ENCODE results near the gene SAMD5.

Gene SAMD5

GRCh38 chr6:147561726-147562125 is 53.2 kb downstream of the SAMD5 start:
- no peak for DNase-seq (ENCODE audit: low read depth)
- no peak overlapping the region for H3K4me3 ChIP-seq (ENCODE audit: control insufficient read depth, low read depth, low read length)
- TF ChIP-seq, protein P1, sequence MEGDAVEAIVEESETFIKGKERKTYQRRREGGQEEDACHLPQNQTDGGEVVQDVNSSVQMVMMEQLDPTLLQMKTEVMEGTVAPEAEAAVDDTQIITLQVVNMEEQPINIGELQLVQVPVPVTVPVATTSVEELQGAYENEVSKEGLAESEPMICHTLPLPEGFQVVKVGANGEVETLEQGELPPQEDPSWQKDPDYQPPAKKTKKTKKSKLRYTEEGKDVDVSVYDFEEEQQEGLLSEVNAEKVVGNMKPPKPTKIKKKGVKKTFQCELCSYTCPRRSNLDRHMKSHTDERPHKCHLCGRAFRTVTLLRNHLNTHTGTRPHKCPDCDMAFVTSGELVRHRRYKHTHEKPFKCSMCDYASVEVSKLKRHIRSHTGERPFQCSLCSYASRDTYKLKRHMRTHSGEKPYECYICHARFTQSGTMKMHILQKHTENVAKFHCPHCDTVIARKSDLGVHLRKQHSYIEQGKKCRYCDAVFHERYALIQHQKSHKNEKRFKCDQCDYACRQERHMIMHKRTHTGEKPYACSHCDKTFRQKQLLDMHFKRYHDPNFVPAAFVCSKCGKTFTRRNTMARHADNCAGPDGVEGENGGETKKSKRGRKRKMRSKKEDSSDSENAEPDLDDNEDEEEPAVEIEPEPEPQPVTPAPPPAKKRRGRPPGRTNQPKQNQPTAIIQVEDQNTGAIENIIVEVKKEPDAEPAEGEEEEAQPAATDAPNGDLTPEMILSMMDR (conservative IDR thresholded peaks at IDR 0.05; ENCODE audit: control insufficient read depth, insufficient read depth, low read depth, low read length), result no peak

DNA sequence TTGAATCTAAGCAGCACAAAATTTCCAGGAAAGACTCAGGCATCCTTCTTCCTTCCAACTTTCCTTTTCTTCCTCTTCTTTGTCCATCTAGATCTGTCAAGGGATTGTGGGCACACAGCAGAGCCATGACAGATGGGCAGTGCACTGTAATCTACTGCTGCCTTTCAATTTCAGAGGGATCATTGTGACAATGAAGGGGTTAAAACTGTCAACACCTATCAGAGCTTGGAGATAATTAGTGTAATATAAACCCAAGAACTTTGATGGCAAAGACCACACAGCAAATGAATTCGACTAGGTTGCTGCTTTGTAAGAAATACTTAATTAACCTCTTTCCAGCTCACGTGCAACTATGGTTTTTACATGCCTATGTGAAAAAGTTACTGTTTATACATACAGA is 55.0 kb downstream of the SAMD5 start:
- TF ChIP-seq, protein P1 (conservative IDR thresholded peaks at IDR 0.05; ENCODE audit: control insufficient read depth, insufficient read depth, low read depth, low read length), result no peak
- H3K4me3 ChIP-seq (ENCODE audit: control insufficient read depth, low read depth, low read length), result no peak overlapping the region
- no peak for DNase-seq (ENCODE audit: low read depth)

GRCh38 chr6:147564556-147564955 is 56.1 kb downstream of the SAMD5 start:
- no peak overlapping the region for H3K4me3 ChIP-seq (ENCODE audit: control insufficient read depth, low read depth, low read length)
- peak; percentile 41 for DNase-seq (ENCODE audit: low read depth)
- TF ChIP-seq, protein P1 (conservative IDR thresholded peaks at IDR 0.05; ENCODE audit: control insufficient read depth, insufficient read depth, low read depth, low read length), result no peak

GRCh38 chr6:147566244-147566898 is 57.9 kb downstream of the SAMD5 start:
- H3K4me3 ChIP-seq (ENCODE audit: control insufficient read depth, low read depth, low read length), result no peak overlapping the region
- TF ChIP-seq, protein P1 (conservative IDR thresholded peaks at IDR 0.05; ENCODE audit: control insufficient read depth, insufficient read depth, low read depth, low read length), result no peak
- DNase-seq (ENCODE audit: low read depth), result no peak

- no peak overlapping the region for H3K4me3 ChIP-seq (ENCODE audit: control insufficient read depth, low read depth, low read length)
- peak; percentile 20 for DNase-seq (ENCODE audit: low read depth)
- TF ChIP-seq, protein P1 (conservative IDR thresholded peaks at IDR 0.05; ENCODE audit: control insufficient read depth, insufficient read depth, low read depth, low read length), result no peak
Measured at GRCh38 chr6:147567141-147567805, 58.8 kb downstream of the SAMD5 start.

DNA sequence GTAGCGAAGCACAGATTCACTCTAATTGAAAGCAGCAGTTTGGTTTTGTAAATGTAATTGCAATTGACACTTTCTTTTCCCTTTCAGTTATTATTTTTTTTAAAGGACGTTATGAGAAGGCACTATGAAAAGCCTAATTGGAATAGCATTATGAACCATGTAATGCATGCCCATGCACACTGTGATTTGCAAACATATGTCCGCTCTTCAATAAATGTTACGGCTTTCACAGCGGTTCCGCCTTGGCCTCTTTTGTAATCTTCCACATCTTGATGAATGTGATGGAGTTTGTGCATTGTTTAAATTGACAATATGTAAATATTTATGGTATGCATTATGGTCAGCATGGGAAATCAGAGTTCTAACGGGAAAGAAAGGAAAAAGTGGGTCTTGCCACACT is 61.3 kb downstream of the SAMD5 start:
- no peak for DNase-seq (ENCODE audit: low read depth)
- no peak overlapping the region for H3K4me3 ChIP-seq (ENCODE audit: control insufficient read depth, low read depth, low read length)
- TF ChIP-seq, protein P1 (conservative IDR thresholded peaks at IDR 0.05; ENCODE audit: control insufficient read depth, insufficient read depth, low read depth, low read length), result no peak
